Keratinocyte (primary cell): ENCODE data around the gene FASTKD3. TPM values are rescaled to one million over a fixed set of nuclear protein-coding genes. Genes with fewer than 3 reads are reported as not detected.

Source experiments
- DNase-seq: peaks from one replicate; pipeline ENCODE4 v3.0.0-alpha.2; 2011; ENCODE audit warnings: low read depth, missing footprints, low spot score
- FAIRE-seq: peaks from 2 replicates; lab custom pipeline; 2011; peaks lifted over from hg19 to GRCh38; lab: Jason Lieb, UNC
- H2AFZ ChIP-seq: 2 replicates; pipeline ENCODE4 v1.6.0; 2012; ENCODE audit warnings: low read length, control low read depth, inconsistent platforms; ENCODE audit not compliant: control insufficient read depth
- H3K27ac ChIP-seq: 2 replicates; pipeline ENCODE4 v1.5.1; 2011; ENCODE audit warnings: low read length; ENCODE audit not compliant: control insufficient read depth, insufficient read depth
- H3K27me3 ChIP-seq: 3 replicates; pipeline ENCODE4 v1.6.0; 2011; ENCODE audit warnings: low read length; ENCODE audit not compliant: control insufficient read depth, insufficient read depth; ENCODE audit errors: extremely low read depth
- H3K36me3 ChIP-seq, 2 experiments: 2 replicates in 1 of 2; 3 replicates in 1 of 2; pipeline ENCODE4 v1.5.1; 2011; ENCODE audit warnings: low read length in 2 of 2, mild to moderate bottlenecking in 1 of 2; ENCODE audit not compliant: control insufficient read depth in 2 of 2, insufficient read depth in 2 of 2; ENCODE audit errors: extremely low read depth in 1 of 2
- H3K4me1 ChIP-seq: 3 replicates; pipeline ENCODE4 v1.5.1; 2011; ENCODE audit warnings: low read length; ENCODE audit not compliant: control insufficient read depth, insufficient read depth; ENCODE audit errors: extremely low read depth
- H3K4me2 ChIP-seq: 3 replicates; pipeline ENCODE4 v1.6.0; 2011; ENCODE audit warnings: low read depth, low read length; ENCODE audit not compliant: control insufficient read depth, insufficient read depth; ENCODE audit errors: extremely low read depth
- H3K4me3 ChIP-seq, 3 experiments: fragments of 200-600 bp in 1 of 3; sonication (generic) in 1 of 3; 2 replicates in 2 of 3; 3 replicates in 1 of 3; pipeline ENCODE4 v1.5.1; 2011 to 2016; ENCODE audit warnings: low read length in 3 of 3, mild to moderate bottlenecking in 3 of 3, control low read depth in 2 of 3, inconsistent platforms in 1 of 3, low read depth in 1 of 3, mixed read lengths in 1 of 3, mixed run types in 1 of 3, moderate library complexity in 1 of 3; ENCODE audit not compliant: control insufficient read depth in 2 of 3, insufficient read depth in 2 of 3; ENCODE audit errors: extremely low read depth in 1 of 3
- H3K79me2 ChIP-seq: 2 replicates; pipeline ENCODE4 v1.6.0; 2012; ENCODE audit warnings: low read length; ENCODE audit not compliant: control insufficient read depth, insufficient read depth
- H3K9ac ChIP-seq: 3 replicates; pipeline ENCODE4 v1.6.0; 2011; ENCODE audit warnings: low read length; ENCODE audit not compliant: control insufficient read depth, insufficient read depth; ENCODE audit errors: extremely low read depth
- H3K9me1 ChIP-seq: 3 replicates; pipeline ENCODE4 v1.6.0; 2011; ENCODE audit warnings: low read length; ENCODE audit not compliant: control insufficient read depth, insufficient read depth; ENCODE audit errors: extremely low read depth
- H3K9me3 ChIP-seq: 2 replicates; pipeline ENCODE4 v1.5.1; 2012; ENCODE audit warnings: low read depth, low read length; ENCODE audit not compliant: control insufficient read depth
- H4K20me1 ChIP-seq: 3 replicates; pipeline ENCODE4 v1.6.0; 2011; ENCODE audit warnings: low read length; ENCODE audit not compliant: control insufficient read depth, insufficient read depth; ENCODE audit errors: extremely low read depth
- EZH2 ChIP-seq: IDR thresholded peaks from one replicate; pipeline ENCODE4 v1.6.1; 2012; ENCODE audit warnings: inconsistent platforms, mild to moderate bottlenecking, low read length, moderate library complexity
- dilution Hi-C: fragments of 300-500 bp; cut with MboI; formaldehyde crosslinking; loops from one replicate; pipeline ENCODE4 v1.7.0; 2020; ENCODE audit warnings: low sequenced_read_pairs; ENCODE audit not compliant: extremely low pct_ligation_motif_present
- polyA plus RNA-seq, 5 experiments: library from polyadenylated mRNA; depleted of rRNA in 3 of 5; stranded (reverse) in 3 of 5; stranded (forward) in 1 of 5; unstranded in 1 of 5; fragments of >200 nt; gene quantifications; 1 replicate in 1 of 5; 2 replicates in 3 of 5; 3 replicates in 1 of 5; pipeline versions ENCODE4 v1.2.1 to v1.2.3, GENCODE V29; 2011 to 2012; ENCODE audit warnings: missing spikeins in 2 of 5, low read depth in 1 of 5, low replicate concordance in 1 of 5
- TF ChIP-seq, protein P1 (sequence below), 3 experiments: IDR thresholded peaks in 1 of 3; conservative IDR thresholded peaks in 1 of 3; optimal IDR thresholded peaks in 1 of 3; 2 replicates in 2 of 3; 3 replicates in 1 of 3; pipeline versions ENCODE3 to v1.5.1; 2011; ENCODE audit warnings: low read length in 3 of 3, mild to moderate bottlenecking in 3 of 3, moderate library complexity in 2 of 3, control low read depth in 1 of 3, inconsistent platforms in 1 of 3; ENCODE audit not compliant: insufficient read depth in 2 of 3; ENCODE audit errors: extremely low read depth in 1 of 3

Gene FASTKD3
- polyA plus RNA-seq, 1 donor (not counting 4 experiments of a cell fraction or from before 2014, with no cell fraction given): 13.8 TPM

DNA sequence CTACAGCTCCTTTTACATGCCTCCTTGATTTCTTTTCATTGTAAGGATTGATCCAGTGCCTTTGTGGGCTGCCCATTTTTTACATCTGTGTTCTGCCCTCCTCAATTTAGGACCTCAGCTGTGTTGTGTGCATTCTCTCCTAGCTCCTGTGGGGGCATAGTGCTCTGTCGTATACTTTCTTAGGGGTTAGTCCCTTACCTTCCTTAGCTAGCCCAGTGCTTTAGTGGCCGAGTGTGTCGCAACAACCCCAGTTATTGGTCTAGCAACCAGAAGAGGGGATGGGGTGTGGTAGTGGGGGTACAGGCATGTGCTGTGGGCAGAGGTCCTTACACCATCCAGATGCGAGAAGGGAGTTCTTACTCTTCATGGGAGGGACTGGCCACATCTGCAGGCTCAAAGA, 12.3 kb upstream of the FASTKD3 start:
- dilution Hi-C loops: no loop called here

GRCh38 chr5:7878381-7878873, 9.6 kb upstream of the FASTKD3 start:
- Histone ChIP-seq H3K36me3 (peaks cover 33 to 41% of the 10 kb centered on the region in 2 experiments), H3K4me3 (no peak overlapping the region), H3K9me1 (no peaks in the 10 kb centered on the region), H2AFZ (no peak overlapping the region), H3K4me1 (peaks cover 5% of the 10 kb centered on the region), H3K27ac (no peak overlapping the region), H3K4me2 (no peak overlapping the region), H3K79me2 (peaks cover 36% of the 10 kb centered on the region), H4K20me1 (peaks cover 3% of the 10 kb centered on the region), H3K9ac (no peak overlapping the region), H3K9me3 (no peaks in the 10 kb centered on the region), H3K27me3 (no peaks in the 10 kb centered on the region)
- dilution Hi-C loops: no loop called here
- FAIRE-seq: no peak
- TF ChIP-seq, protein P1, sequence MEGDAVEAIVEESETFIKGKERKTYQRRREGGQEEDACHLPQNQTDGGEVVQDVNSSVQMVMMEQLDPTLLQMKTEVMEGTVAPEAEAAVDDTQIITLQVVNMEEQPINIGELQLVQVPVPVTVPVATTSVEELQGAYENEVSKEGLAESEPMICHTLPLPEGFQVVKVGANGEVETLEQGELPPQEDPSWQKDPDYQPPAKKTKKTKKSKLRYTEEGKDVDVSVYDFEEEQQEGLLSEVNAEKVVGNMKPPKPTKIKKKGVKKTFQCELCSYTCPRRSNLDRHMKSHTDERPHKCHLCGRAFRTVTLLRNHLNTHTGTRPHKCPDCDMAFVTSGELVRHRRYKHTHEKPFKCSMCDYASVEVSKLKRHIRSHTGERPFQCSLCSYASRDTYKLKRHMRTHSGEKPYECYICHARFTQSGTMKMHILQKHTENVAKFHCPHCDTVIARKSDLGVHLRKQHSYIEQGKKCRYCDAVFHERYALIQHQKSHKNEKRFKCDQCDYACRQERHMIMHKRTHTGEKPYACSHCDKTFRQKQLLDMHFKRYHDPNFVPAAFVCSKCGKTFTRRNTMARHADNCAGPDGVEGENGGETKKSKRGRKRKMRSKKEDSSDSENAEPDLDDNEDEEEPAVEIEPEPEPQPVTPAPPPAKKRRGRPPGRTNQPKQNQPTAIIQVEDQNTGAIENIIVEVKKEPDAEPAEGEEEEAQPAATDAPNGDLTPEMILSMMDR (optimal IDR thresholded peaks at IDR 0.05 in 1 of 3, IDR thresholded peaks at IDR 0.05 in 1 of 3, conservative IDR thresholded peaks at IDR 0.05 in 1 of 3; ENCODE audit: extremely low read depth in 1 of 3, insufficient read depth in 2 of 3, low read length in 3 of 3): no peak
- TF ChIP-seq EZH2: no peak
- DNase-seq: no peak

More for the DNA sequence above, 12.3 kb upstream of the FASTKD3 start:
- Histone ChIP-seq H2AFZ (no peak overlapping the region), H3K4me3 (no peak overlapping the region), H3K36me3 (peaks cover 29 to 30% of the 10 kb centered on the region in 2 experiments), H3K4me2 (no peak overlapping the region), H3K79me2 (peaks cover 19% of the 10 kb centered on the region), H3K9me3 (no peaks in the 10 kb centered on the region), H3K9me1 (no peaks in the 10 kb centered on the region), H3K9ac (no peak overlapping the region), H4K20me1 (peaks cover 3% of the 10 kb centered on the region), H3K27me3 (no peaks in the 10 kb centered on the region), H3K27ac (no peak overlapping the region), H3K4me1 (peaks cover 5% of the 10 kb centered on the region)
- FAIRE-seq (no peak), DNase-seq (no peak)
- no peak for TF ChIP-seq EZH2
- TF ChIP-seq, protein P1 (optimal IDR thresholded peaks at IDR 0.05 in 1 of 3, IDR thresholded peaks at IDR 0.05 in 1 of 3, conservative IDR thresholded peaks at IDR 0.05 in 1 of 3; ENCODE audit: extremely low read depth in 1 of 3, insufficient read depth in 2 of 3, low read length in 3 of 3): no peak
